MM.1S (cell line): ENCODE results near the gene P2RX3.

ENCODE experiments used
- DNase-seq: peaks from one replicate; pipeline ENCODE4 v3.0.0-alpha.2; 2015
- H2AFZ ChIP-seq: fragments of 300-600 bp; sonication (generic); 2 replicates; pipeline ENCODE4 v1.6.0; 2016; ENCODE audit warnings: antibody characterized with exemption, low read length
- H3F3A ChIP-seq: fragments of 300-600 bp; sonication (generic); 2 replicates; pipeline ENCODE4 v1.6.1; 2016; ENCODE audit warnings: mild to moderate bottlenecking, antibody characterized with exemption, low read length, moderate library complexity, mixed read lengths; ENCODE audit not compliant: insufficient read depth
- H3K27ac ChIP-seq: fragments of 300-600 bp; sonication (generic); 2 replicates; pipeline ENCODE4 v1.5.1; 2016; ENCODE audit warnings: mild to moderate bottlenecking, low read length
- H3K27me3 ChIP-seq: fragments of 300-600 bp; sonication (generic); replicated peaks from 2 replicates; pipeline ENCODE4 v1.6.0; 2016; ENCODE audit warnings: low read length; ENCODE audit not compliant: insufficient read depth
- H3K36me3 ChIP-seq: fragments of 300-600 bp; sonication (generic); replicated peaks from 2 replicates; pipeline ENCODE4 v1.6.1; 2016; ENCODE audit warnings: mild to moderate bottlenecking, low read length, mixed read lengths; ENCODE audit not compliant: insufficient read depth
- H3K4me1 ChIP-seq: fragments of 300-600 bp; sonication (generic); 2 replicates; pipeline ENCODE4 v1.6.1; 2016; ENCODE audit warnings: low read length, mixed read lengths
- H3K4me2 ChIP-seq: fragments of 300-600 bp; sonication (generic); 2 replicates; pipeline ENCODE4 v1.6.0; 2016; ENCODE audit warnings: low read depth, low read length
- H3K4me3 ChIP-seq: fragments of 300-600 bp; sonication (generic); 2 replicates; pipeline ENCODE4 v1.5.1; 2016; ENCODE audit warnings: low read length, mixed read lengths
- H3K79me2 ChIP-seq: fragments of 300-600 bp; sonication (generic); 2 replicates; pipeline ENCODE4 v1.6.1; 2016; ENCODE audit warnings: mixed run types, low read length, mixed read lengths
- H3K9ac ChIP-seq: fragments of 300-600 bp; sonication (generic); 2 replicates; pipeline ENCODE4 v1.6.1; 2016; ENCODE audit warnings: low read length, mixed read lengths
- H3K9me2 ChIP-seq: fragments of 300-600 bp; sonication (generic); replicated peaks from 2 replicates; pipeline ENCODE4 v1.6.1; 2016; ENCODE audit warnings: mild to moderate bottlenecking, low read length, mixed read lengths; ENCODE audit not compliant: insufficient read depth
- H3K9me3 ChIP-seq: fragments of 300-600 bp; sonication (generic); replicated peaks from 2 replicates; pipeline ENCODE4 v1.6.1; 2016; ENCODE audit warnings: mild to moderate bottlenecking, low read length, mixed read lengths; ENCODE audit not compliant: insufficient read depth
- H4K20me1 ChIP-seq: fragments of 300-600 bp; sonication (generic); 2 replicates; pipeline ENCODE4 v1.6.1; 2016; ENCODE audit warnings: mild to moderate bottlenecking, low read length, moderate library complexity, mixed read lengths; ENCODE audit not compliant: insufficient read depth
- CTCF ChIP-seq: fragments of 300-600 bp; sonication (generic); IDR thresholded peaks from 2 replicates; pipeline ENCODE4 v1.5.1; 2016; ENCODE audit warnings: antibody characterized with exemption, low read length, mixed read lengths
- EZH2 ChIP-seq: fragments of 300-600 bp; sonication (generic); optimal IDR thresholded peaks from 2 replicates; pipeline ENCODE3; 2017; ENCODE audit warnings: low read depth, mild to moderate bottlenecking, antibody characterized with exemption, low read length, mixed read lengths
- EZH2phosphoT487 ChIP-seq: fragments of 300-600 bp; sonication (generic); IDR thresholded peaks from 2 replicates; pipeline ENCODE4 v1.6.1; 2018; ENCODE audit warnings: antibody characterized with exemption, low read length

The P2RX3 gene

GRCh38 chr11:57323167-57323854, 14.8 kb upstream of the P2RX3 start:
- H3K4me1 ChIP-seq, result peaks cover 27% of the 10 kb centered on the region
- no peak overlapping the region for H3K4me2 ChIP-seq
- H3K9me2 ChIP-seq, result no peaks in the 10 kb centered on the region
- H2AFZ ChIP-seq, result no peak overlapping the region
- H3K79me2 ChIP-seq, result no peaks in the 10 kb centered on the region
- no peaks in the 10 kb centered on the region for H3K9me3 ChIP-seq
- H3K27ac ChIP-seq, result no peak overlapping the region
- TF ChIP-seq EZH2phosphoT487 (no peak), CTCF (no peak), EZH2 (no peak)
- H3K9ac ChIP-seq, result no peak overlapping the region
- no peaks in the 10 kb centered on the region for H3K36me3 ChIP-seq
- DNase-seq, result no peak
- H3K27me3 ChIP-seq, result no peaks in the 10 kb centered on the region
- no peak overlapping the region for H3K4me3 ChIP-seq
- peaks cover 25% of the 10 kb centered on the region for H3F3A ChIP-seq
- no peaks in the 10 kb centered on the region for H4K20me1 ChIP-seq

GRCh38 chr11:57323855-57324153, 14.3 kb upstream of the P2RX3 start:
- Histone ChIP-seq H3K9me2 (no peaks in the 10 kb centered on the region), H3K9me3 (no peaks in the 10 kb centered on the region), H3K36me3 (no peaks in the 10 kb centered on the region; the same call in 1 of the 2 replicates), H3K4me1 (peaks cover 30% of the 10 kb centered on the region), H3K4me3 (peak overlapping the region; percentile 35; the same call in 1 of the 2 replicates), H3K9ac (no peak overlapping the region), H3K4me2 (peak overlapping the region; percentile 44; the same call in 1 of the 2 replicates), H2AFZ (no peak overlapping the region), H3K79me2 (no peaks in the 10 kb centered on the region), H4K20me1 (no peaks in the 10 kb centered on the region), H3K27ac (no peak overlapping the region), H3K27me3 (no peaks in the 10 kb centered on the region), H3F3A (peaks cover 25% of the 10 kb centered on the region)
- no peak for DNase-seq
- no peak for TF ChIP-seq EZH2
- TF ChIP-seq CTCF, result no peak
- no peak for TF ChIP-seq EZH2phosphoT487

- H3K27me3 ChIP-seq, result no peaks in the 10 kb centered on the region
- no peaks in the 10 kb centered on the region for H3K79me2 ChIP-seq
- no peak for DNase-seq
- TF ChIP-seq EZH2phosphoT487 (no peak), CTCF (no peak)
- peak overlapping the region; percentile 43; the same call in 1 of the 2 replicates for H3K4me3 ChIP-seq
- peaks cover 25% of the 10 kb centered on the region for H3F3A ChIP-seq
- no peaks in the 10 kb centered on the region for H3K9me2 ChIP-seq
- H3K4me2 ChIP-seq, result peak overlapping the region; percentile 44
- peaks cover 30% of the 10 kb centered on the region for H3K4me1 ChIP-seq
- no peak overlapping the region for H2AFZ ChIP-seq
- H3K27ac ChIP-seq, result no peak overlapping the region
- no peaks in the 10 kb centered on the region for H4K20me1 ChIP-seq
- peak overlapping the region; percentile 28; the same call in 1 of the 2 replicates for H3K9ac ChIP-seq
- no peaks in the 10 kb centered on the region; the same call in 1 of the 2 replicates for H3K36me3 ChIP-seq
- H3K9me3 ChIP-seq, result no peaks in the 10 kb centered on the region
These were observed 13.8 kb upstream of the P2RX3 start for GRCh38 chr11:57324154-57324885.
